ENCODE data around the gene MEX3A. TPM values are rescaled to one million over a fixed set of nuclear protein-coding genes. Genes with fewer than 3 reads are reported as not detected.

Gene MEX3A
- total RNA-seq, 2 donors from 2014 or later, result not detected

DNA sequence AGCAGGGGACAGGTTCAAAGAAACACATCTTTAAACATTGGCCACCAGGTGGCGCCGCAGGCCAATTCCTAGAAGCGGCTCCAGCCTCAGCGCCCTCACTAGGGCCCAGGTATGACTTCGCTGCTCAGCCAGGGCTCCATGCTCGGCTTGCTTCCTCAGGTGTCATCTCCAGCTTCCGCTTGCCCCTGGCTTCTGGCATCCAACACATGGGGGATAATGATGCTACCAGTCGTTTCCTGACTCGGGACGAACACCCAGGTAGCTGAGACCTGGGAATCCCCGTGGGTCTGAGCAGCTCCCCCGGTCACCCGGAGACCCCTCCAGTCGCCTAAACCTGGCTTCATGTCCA lies 8.5 kb upstream of the MEX3A start:
- Mint-ChIP-seq H3K27ac (no peak overlapping the region), H3K36me3 (ENCODE audit: low read depth) (peaks cover 2% of the 10 kb centered on the region), H3K4me3 (no peak overlapping the region), H3K4me1 (peaks cover 12% of the 10 kb centered on the region), H3K27me3 (peaks cover 27% of the 10 kb centered on the region)
- no peaks in the 10 kb centered on the region for H3K9me3 ChIP-seq (ENCODE audit: control insufficient read depth, low read length, poor library complexity, severe bottlenecking)
- DNase-seq, result peak; percentile 78 to 90 (median 81)
- peak; percentile 97 for ATAC-seq

DNA sequence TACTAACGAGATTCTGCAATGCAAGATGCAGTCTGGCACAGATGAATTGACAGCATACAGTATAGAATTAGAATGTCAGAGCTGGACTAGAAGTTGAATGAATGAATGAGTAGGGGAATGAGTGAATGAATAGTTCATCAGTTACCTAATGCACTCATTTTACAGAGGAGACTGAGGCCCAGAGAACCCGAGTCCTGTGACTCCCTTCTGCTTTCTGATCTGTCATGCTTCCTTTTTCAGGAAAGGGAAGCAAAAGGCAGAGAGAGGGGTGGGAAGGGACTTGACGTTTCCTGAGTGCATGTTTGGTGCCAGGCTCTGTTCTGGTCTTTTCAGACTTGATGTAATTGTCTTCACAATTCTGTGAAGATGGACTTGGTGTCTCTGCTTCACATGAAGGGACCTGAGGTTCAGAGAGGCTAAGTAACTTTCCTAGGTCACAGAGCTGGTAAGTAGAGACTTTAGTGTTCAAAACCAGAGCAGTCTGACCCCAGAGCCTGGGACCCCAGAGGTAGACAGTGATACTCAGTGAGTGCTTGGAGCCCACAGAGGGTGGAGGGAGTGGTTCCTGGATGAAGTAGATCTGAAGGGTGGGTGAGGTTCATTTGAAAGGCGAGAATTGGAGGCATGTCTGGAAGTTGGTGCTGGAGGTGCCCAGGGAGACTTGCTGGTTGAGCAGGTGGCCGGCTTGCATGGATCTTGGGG lies 8.0 kb upstream of the MEX3A start:
- H3K27me3 Mint-ChIP-seq, result peaks cover 32% of the 10 kb centered on the region

DNA sequence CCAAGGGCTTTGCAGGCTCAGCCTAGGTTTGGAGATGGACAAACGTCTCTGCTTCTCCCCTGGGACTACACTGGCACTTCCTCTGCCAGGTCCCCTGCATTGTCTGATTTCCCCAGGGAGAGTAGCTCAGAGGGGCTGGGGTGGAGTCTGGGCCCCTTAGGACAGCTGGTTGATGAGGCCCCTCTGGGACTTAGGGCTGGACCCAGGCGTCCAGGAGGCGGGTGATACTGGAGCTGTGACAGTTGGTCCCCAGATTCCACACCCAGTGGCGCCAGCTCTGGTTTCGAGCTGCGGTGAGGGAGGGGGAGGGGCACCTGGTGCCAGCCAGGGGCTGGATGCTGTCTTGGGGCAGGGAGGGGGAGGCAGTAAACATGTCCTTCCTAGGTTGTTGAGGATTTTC lies 7.4 kb upstream of the MEX3A start:
- Mint-ChIP-seq H3K4me3 (no peak overlapping the region), H3K4me1 (peaks cover 10% of the 10 kb centered on the region), H3K27me3 (peaks cover 38% of the 10 kb centered on the region), H3K36me3 (ENCODE audit: low read depth) (peaks cover 2% of the 10 kb centered on the region), H3K27ac (no peak overlapping the region)
- ATAC-seq (no peak), DNase-seq (no peak)
- no peaks in the 10 kb centered on the region for H3K9me3 ChIP-seq (ENCODE audit: control insufficient read depth, low read length, poor library complexity, severe bottlenecking)

More for the DNA sequence above, 8.0 kb upstream of the MEX3A start:
- Mint-ChIP-seq H3K4me3 (no peak overlapping the region), H3K27ac (no peak overlapping the region), H3K36me3 (ENCODE audit: low read depth) (peaks cover 2% of the 10 kb centered on the region), H3K4me1 (peaks cover 10% of the 10 kb centered on the region)
- ATAC-seq (peak; percentile 26), DNase-seq (no peak)
- no peaks in the 10 kb centered on the region for H3K9me3 ChIP-seq (ENCODE audit: control insufficient read depth, low read length, poor library complexity, severe bottlenecking)

DNA sequence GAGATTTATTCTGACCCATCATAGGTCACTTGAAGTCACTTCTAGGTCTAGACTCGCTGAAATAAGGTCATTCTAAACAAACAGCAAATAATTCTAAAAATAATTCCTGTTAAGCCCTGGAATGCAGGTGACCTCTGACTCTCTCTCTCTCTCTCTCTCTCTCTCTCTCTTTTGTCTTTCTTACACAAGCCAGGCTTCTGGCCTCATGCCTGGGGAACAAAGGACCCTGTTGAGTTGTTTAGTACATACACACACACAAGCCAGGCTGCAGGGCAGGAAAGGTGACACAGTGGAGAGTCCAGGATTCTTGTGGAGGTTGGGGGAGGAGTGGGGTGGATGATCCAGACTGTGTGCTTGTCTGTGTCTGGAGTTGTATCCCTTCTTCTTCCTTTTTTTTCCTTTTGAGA lies 4.0 kb upstream of the MEX3A start:
- Mint-ChIP-seq H3K4me3 (no peak overlapping the region), H3K27me3 (peaks cover 52% of the 10 kb centered on the region), H3K36me3 (ENCODE audit: low read depth) (peaks cover 2% of the 10 kb centered on the region), H3K4me1 (peaks cover 12% of the 10 kb centered on the region), H3K27ac (no peak overlapping the region)
- no peaks in the 10 kb centered on the region for H3K9me3 ChIP-seq (ENCODE audit: control insufficient read depth, low read length, poor library complexity, severe bottlenecking)
- no peak for ATAC-seq
- no peak for DNase-seq

DNA sequence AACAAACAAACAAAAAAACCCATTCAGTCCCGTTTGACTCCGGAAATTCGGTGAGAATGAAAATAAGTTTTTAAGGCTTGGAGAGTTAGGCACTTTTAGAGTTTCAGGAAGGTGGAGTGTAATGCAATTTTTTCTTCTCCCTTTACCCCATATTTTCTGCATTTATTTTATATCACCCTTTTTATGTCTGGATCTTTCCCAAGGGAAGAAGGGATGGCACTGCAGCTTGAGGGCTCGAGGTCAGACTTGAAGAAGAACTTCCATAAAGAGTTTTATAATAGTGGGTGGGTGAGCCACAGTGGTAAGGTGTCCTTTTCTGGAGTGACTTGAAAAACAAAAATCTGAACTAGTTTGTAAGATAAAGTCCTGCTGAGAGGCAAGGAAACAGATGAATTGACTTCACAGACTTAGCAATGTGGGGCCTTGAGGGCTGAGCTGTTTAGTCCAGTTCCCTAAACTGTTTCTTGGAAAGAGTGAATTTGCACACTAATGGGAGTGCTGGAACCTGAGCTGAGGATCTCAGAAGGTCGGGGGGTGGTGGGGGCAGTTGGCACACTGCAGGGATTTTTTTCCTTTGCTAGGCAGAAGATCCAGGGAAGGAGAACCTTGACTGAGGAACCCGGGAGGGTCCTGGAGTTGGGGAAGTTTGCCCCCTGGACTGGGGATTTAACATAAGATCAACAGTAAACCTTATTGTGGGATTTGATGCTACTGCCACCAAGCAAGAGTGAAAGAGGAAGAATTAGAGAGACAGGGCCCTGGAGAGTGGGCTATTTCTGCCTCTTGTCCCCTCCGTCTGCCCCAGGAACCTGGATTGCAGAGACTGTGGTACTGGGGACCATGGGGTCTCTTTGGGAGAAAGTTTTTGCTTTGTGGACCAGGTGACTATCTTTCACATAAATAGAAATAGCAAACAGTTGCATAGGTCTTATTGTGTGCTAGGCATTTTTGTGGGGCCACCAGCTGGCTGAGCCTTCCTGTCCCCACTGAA lies 1.8 kb upstream of the MEX3A start:
- peaks cover 45% of the 10 kb centered on the region for H3K27me3 Mint-ChIP-seq
- no peak for ATAC-seq
- no peaks in the 10 kb centered on the region for H3K36me3 Mint-ChIP-seq (ENCODE audit: low read depth)
- peak overlapping the region; percentile 88 for H3K4me3 Mint-ChIP-seq
- H3K4me1 Mint-ChIP-seq, result peaks cover 6% of the 10 kb centered on the region
- no peaks in the 10 kb centered on the region for H3K9me3 ChIP-seq (ENCODE audit: control insufficient read depth, low read length, poor library complexity, severe bottlenecking)
- H3K27ac Mint-ChIP-seq, result peak overlapping the region; percentile 19
- DNase-seq, result no peak

DNA sequence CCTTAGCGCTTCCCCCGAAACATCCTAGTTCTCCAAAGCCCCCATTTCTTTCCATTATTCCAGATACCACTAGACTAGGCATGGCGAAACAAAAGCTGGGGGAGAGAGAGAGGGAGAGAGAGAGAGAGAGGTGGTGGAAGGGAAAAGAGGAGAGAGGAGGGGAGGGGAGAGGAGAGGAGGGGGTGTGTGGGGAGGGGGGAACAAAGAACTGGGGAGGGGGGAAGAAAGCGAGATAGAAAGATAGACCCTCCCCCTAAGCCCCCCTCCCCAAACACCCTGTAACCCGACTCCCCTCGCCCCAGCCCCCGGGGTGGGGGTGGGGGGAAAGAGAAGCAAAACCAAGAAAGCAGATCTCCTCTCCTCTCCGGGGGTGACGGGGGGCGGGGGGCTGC lies 352 bp downstream of the MEX3A start:
- H3K27me3 Mint-ChIP-seq, result peaks cover 48% of the 10 kb centered on the region
- no peaks in the 10 kb centered on the region for H3K9me3 ChIP-seq (ENCODE audit: control insufficient read depth, low read length, poor library complexity, severe bottlenecking)
- no peak for ATAC-seq
- H3K36me3 Mint-ChIP-seq (ENCODE audit: low read depth), result peaks cover 4% of the 10 kb centered on the region
- no peak for DNase-seq
- H3K4me1 Mint-ChIP-seq, result peaks cover 13% of the 10 kb centered on the region
- H3K4me3 Mint-ChIP-seq, result peak overlapping the region; percentile 88
- no peak overlapping the region for H3K27ac Mint-ChIP-seq

DNA sequence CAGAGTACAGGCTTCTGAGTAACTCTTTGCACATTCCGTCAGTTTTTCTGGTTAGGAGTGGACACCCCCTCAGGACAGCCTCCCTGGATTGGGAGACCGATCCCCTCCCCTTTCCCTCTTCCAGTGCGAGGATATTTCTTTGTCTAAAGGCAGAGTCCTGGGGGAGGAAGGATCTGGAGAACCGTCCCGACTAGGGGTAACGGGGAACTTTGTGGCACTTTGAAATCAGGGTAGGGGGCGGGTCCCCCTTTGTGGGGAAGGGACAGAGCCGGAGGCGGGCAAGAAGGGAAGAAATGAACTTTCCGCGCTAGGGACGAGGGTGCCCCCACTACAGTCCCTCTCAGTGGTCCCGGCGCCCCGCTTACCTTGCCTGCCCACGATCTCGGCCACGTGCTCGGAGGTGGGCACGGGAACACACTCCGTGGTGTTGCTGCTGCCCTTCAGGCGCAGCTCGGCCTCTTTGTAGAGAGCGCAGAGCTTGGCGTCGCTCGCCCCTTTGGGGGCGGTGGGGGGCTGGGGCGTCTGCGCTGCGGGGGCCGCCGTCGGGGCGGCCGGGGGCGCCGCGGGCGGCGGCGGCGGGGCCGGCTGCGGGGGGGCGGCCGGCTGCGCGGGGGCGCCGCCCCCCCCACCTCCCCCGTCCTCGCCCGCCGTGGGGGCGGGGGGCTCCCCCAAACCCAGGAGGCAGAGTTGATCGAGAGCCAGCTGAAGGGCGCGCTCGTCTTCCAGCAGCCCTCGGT lies 917 bp downstream of the MEX3A start:
- ATAC-seq, result no peak
- Mint-ChIP-seq H3K4me1 (peaks cover 13% of the 10 kb centered on the region), H3K4me3 (peak overlapping the region; percentile 88), H3K27me3 (peaks cover 42% of the 10 kb centered on the region), H3K27ac (no peak overlapping the region), H3K36me3 (ENCODE audit: low read depth) (peaks cover 4% of the 10 kb centered on the region)
- no peak for DNase-seq
- no peaks in the 10 kb centered on the region for H3K9me3 ChIP-seq (ENCODE audit: control insufficient read depth, low read length, poor library complexity, severe bottlenecking)

DNA sequence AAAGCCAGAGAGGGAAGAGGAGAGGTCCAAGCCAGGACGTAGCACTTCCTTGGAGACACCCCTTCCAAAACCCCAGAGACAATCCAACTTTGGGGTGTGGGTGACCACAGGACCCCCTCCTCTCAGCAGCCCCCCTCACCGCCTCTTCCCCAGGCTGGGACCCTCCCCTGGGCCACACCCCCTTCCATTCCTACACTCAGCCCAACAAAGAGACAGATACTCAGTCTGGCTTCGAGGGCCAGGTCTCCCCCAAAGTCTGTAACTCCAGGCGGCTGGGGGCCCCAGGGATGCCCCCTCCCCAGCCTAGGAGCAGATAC lies 1.4 kb downstream of the MEX3A start:
- DNase-seq, result no peak
- H3K4me3 Mint-ChIP-seq, result peak overlapping the region; percentile 76
- peaks cover 13% of the 10 kb centered on the region for H3K4me1 Mint-ChIP-seq
- H3K9me3 ChIP-seq (ENCODE audit: control insufficient read depth, low read length, poor library complexity, severe bottlenecking), result no peaks in the 10 kb centered on the region
- peaks cover 4% of the 10 kb centered on the region for H3K36me3 Mint-ChIP-seq (ENCODE audit: low read depth)
- peaks cover 37% of the 10 kb centered on the region for H3K27me3 Mint-ChIP-seq
- ATAC-seq, result no peak
- no peak overlapping the region for H3K27ac Mint-ChIP-seq

DNA sequence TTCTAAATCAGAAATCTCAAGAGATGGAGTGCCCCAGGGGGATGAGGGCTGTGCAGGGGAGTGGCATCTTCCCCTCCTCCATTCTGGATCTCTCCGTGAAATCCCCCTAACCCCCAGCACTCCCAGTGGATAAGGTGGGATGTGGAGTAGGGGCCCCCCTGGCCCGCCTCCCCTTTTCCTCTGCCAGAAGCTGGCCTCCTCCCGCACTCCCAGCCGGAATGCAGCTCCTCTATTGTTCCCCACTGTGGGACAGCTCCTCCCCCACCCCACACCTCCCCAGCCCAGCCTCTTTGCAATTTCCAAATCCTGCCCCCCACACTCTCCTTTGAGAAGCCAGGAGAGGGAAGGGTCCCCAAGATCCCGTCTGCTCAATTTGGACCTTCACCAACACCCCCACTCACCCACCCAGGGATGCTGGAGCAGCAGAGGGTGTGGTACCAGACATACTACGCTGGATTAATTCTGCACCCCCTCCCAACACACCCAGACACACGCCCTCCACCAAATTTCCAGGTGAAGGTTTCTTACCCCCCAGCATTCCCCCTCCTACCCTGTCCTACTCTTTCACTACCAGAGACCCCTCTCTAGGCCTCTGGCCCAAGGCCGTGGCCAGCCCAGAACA lies 1.9 kb downstream of the MEX3A start:
- Mint-ChIP-seq H3K4me3 (peak overlapping the region; percentile 76), H3K27ac (no peak overlapping the region)
- no peak for DNase-seq

DNA sequence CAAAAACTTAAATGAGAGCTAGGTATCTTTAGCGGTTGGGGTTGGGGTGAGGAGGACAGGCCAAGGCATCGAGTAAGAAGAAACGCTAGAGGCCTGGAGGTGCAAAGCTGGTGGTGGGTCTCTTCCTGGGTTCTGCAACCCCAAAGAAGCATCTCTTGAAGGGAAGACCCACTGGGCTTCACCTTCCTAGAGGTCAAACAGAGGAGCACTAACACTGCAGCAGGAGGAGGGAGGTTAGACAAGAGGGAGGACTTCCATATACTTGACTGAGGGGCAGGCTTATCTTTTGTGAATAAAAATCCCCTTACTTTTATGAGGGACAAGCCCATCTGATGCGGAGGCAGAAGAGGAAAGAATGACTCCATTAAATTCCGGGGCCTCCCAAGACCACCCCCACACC lies 2.5 kb downstream of the MEX3A start:
- DNase-seq (no peak), ATAC-seq (no peak)
- H3K27ac Mint-ChIP-seq, result no peak overlapping the region
- peaks cover 36% of the 10 kb centered on the region for H3K27me3 Mint-ChIP-seq
- H3K4me1 Mint-ChIP-seq, result peaks cover 15% of the 10 kb centered on the region
- no peaks in the 10 kb centered on the region for H3K9me3 ChIP-seq (ENCODE audit: control insufficient read depth, low read length, poor library complexity, severe bottlenecking)
- H3K36me3 Mint-ChIP-seq (ENCODE audit: low read depth), result peaks cover 4% of the 10 kb centered on the region
- H3K4me3 Mint-ChIP-seq, result no peak overlapping the region

More for the DNA sequence above, 1.9 kb downstream of the MEX3A start:
- peaks cover 15% of the 10 kb centered on the region for H3K4me1 Mint-ChIP-seq
- H3K27me3 Mint-ChIP-seq, result peaks cover 37% of the 10 kb centered on the region
- no peak for ATAC-seq
- H3K9me3 ChIP-seq (ENCODE audit: control insufficient read depth, low read length, poor library complexity, severe bottlenecking), result no peaks in the 10 kb centered on the region
- H3K36me3 Mint-ChIP-seq (ENCODE audit: low read depth), result peaks cover 4% of the 10 kb centered on the region

DNA sequence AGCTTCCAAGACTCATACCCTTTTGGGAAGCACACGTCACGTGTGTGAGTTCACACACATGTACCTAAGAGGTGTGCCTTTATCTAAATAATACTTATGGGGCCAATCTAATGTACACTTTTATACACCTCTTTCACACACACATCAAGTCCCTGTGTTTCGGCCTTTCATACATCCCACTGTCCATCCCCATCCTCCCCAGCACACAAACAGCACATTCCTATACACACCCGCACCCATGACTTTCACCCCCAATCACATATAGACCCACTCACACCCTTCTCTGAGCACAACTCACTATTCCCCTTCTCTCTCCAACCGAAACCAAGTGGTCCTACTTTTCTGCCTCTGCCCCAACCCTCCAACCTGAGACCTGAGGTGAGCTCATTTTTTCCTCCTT lies 3.5 kb downstream of the MEX3A start:
- no peaks in the 10 kb centered on the region for H3K9me3 ChIP-seq (ENCODE audit: control insufficient read depth, low read length, poor library complexity, severe bottlenecking)
- H3K27me3 Mint-ChIP-seq, result peaks cover 33% of the 10 kb centered on the region
- ATAC-seq, result no peak
- H3K4me1 Mint-ChIP-seq, result peaks cover 17% of the 10 kb centered on the region
- H3K27ac Mint-ChIP-seq, result no peak overlapping the region
- no peak overlapping the region for H3K4me3 Mint-ChIP-seq
- H3K36me3 Mint-ChIP-seq (ENCODE audit: low read depth), result peaks cover 4% of the 10 kb centered on the region
- no peak for DNase-seq

DNA sequence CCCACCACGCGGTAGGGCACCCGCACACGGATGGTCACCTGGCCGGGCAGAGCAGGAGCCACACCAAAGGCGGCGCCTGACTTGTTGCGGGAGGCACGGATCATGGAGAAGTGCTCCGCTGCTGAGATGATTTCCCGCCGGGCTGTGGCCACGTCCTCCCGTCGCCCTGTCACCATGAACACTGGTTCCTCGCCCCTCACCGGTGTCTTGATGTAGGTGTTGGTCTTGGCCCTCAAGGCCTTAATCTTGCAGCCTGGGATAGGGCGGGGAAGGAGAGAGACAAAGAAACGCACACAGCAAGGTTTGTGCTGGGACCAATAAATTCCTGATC lies 4.9 kb downstream of the MEX3A start:
- Mint-ChIP-seq H3K27me3 (peaks cover 26% of the 10 kb centered on the region), H3K27ac (no peak overlapping the region), H3K4me1 (peaks cover 13% of the 10 kb centered on the region), H3K36me3 (ENCODE audit: low read depth) (peaks cover 4% of the 10 kb centered on the region), H3K4me3 (no peak overlapping the region)
- DNase-seq (no peak), ATAC-seq (no peak)
- no peaks in the 10 kb centered on the region for H3K9me3 ChIP-seq (ENCODE audit: control insufficient read depth, low read length, poor library complexity, severe bottlenecking)

Data from T-helper 17 cell (primary cell).